ENCODE data around the gene RAD1.

DNA sequence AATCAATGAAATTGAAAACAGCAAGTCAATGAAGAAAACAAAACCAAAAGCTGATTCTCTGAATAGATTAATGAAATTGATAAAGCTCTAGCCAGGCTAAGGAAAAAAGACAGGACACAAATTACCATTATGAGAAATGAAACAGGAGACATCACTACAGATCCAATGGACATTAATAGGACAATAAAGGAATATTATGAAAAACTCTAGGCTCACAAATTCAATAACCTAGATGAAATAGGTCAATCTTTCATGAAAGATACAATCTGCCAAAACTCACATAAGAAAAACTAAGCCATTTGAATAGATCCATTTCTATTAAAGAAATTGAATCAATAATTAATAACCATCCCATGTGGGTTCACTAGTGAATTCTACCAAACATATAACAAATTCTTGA, 39.0 kb downstream of the RAD1 start:
- TF ChIP-seq, protein P1, sequence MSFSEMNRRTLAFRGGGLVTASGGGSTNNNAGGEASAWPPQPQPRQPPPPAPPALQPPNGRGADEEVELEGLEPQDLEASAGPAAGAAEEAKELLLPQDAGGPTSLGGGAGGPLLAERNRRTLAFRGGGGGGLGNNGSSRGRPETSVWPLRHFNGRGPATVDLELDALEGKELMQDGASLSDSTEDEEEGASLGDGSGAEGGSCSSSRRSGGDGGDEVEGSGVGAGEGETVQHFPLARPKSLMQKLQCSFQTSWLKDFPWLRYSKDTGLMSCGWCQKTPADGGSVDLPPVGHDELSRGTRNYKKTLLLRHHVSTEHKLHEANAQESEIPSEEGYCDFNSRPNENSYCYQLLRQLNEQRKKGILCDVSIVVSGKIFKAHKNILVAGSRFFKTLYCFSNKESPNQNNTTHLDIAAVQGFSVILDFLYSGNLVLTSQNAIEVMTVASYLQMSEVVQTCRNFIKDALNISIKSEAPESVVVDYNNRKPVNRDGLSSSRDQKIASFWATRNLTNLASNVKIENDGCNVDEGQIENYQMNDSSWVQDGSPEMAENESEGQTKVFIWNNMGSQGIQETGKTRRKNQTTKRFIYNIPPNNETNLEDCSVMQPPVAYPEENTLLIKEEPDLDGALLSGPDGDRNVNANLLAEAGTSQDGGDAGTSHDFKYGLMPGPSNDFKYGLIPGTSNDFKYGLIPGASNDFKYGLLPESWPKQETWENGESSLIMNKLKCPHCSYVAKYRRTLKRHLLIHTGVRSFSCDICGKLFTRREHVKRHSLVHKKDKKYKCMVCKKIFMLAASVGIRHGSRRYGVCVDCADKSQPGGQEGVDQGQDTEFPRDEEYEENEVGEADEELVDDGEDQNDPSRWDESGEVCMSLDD (tag by site-specific recombination; IDR thresholded peaks at IDR 0.05) = no peak
- TF ChIP-seq, protein P2, sequence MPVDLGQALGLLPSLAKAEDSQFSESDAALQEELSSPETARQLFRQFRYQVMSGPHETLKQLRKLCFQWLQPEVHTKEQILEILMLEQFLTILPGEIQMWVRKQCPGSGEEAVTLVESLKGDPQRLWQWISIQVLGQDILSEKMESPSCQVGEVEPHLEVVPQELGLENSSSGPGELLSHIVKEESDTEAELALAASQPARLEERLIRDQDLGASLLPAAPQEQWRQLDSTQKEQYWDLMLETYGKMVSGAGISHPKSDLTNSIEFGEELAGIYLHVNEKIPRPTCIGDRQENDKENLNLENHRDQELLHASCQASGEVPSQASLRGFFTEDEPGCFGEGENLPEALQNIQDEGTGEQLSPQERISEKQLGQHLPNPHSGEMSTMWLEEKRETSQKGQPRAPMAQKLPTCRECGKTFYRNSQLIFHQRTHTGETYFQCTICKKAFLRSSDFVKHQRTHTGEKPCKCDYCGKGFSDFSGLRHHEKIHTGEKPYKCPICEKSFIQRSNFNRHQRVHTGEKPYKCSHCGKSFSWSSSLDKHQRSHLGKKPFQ (tag by site-specific recombination; IDR thresholded peaks at IDR 0.05) = no peak
- no peak for TF ChIP-seq YY1 (tag by site-specific recombination; IDR thresholded peaks at IDR 0.05)
- TF ChIP-seq, protein P3, sequence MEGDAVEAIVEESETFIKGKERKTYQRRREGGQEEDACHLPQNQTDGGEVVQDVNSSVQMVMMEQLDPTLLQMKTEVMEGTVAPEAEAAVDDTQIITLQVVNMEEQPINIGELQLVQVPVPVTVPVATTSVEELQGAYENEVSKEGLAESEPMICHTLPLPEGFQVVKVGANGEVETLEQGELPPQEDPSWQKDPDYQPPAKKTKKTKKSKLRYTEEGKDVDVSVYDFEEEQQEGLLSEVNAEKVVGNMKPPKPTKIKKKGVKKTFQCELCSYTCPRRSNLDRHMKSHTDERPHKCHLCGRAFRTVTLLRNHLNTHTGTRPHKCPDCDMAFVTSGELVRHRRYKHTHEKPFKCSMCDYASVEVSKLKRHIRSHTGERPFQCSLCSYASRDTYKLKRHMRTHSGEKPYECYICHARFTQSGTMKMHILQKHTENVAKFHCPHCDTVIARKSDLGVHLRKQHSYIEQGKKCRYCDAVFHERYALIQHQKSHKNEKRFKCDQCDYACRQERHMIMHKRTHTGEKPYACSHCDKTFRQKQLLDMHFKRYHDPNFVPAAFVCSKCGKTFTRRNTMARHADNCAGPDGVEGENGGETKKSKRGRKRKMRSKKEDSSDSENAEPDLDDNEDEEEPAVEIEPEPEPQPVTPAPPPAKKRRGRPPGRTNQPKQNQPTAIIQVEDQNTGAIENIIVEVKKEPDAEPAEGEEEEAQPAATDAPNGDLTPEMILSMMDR (tag by site-specific recombination; IDR thresholded peaks at IDR 0.05) = no peak
- no peak for TF ChIP-seq ZSCAN16 (tag by site-specific recombination; IDR thresholded peaks at IDR 0.05)
- TF ChIP-seq, protein P4, sequence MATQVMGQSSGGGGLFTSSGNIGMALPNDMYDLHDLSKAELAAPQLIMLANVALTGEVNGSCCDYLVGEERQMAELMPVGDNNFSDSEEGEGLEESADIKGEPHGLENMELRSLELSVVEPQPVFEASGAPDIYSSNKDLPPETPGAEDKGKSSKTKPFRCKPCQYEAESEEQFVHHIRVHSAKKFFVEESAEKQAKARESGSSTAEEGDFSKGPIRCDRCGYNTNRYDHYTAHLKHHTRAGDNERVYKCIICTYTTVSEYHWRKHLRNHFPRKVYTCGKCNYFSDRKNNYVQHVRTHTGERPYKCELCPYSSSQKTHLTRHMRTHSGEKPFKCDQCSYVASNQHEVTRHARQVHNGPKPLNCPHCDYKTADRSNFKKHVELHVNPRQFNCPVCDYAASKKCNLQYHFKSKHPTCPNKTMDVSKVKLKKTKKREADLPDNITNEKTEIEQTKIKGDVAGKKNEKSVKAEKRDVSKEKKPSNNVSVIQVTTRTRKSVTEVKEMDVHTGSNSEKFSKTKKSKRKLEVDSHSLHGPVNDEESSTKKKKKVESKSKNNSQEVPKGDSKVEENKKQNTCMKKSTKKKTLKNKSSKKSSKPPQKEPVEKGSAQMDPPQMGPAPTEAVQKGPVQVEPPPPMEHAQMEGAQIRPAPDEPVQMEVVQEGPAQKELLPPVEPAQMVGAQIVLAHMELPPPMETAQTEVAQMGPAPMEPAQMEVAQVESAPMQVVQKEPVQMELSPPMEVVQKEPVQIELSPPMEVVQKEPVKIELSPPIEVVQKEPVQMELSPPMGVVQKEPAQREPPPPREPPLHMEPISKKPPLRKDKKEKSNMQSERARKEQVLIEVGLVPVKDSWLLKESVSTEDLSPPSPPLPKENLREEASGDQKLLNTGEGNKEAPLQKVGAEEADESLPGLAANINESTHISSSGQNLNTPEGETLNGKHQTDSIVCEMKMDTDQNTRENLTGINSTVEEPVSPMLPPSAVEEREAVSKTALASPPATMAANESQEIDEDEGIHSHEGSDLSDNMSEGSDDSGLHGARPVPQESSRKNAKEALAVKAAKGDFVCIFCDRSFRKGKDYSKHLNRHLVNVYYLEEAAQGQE (tag by site-specific recombination; IDR thresholded peaks at IDR 0.05) = no peak
- TF ChIP-seq, protein P5, sequence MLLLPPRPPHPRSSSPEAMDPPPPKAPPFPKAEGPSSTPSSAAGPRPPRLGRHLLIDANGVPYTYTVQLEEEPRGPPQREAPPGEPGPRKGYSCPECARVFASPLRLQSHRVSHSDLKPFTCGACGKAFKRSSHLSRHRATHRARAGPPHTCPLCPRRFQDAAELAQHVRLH (tag by site-specific recombination; IDR thresholded peaks at IDR 0.05) = 0 out of 2 replicates have a peak, but pooled peaks have one; percentile 15
- TF ChIP-seq, protein P6, sequence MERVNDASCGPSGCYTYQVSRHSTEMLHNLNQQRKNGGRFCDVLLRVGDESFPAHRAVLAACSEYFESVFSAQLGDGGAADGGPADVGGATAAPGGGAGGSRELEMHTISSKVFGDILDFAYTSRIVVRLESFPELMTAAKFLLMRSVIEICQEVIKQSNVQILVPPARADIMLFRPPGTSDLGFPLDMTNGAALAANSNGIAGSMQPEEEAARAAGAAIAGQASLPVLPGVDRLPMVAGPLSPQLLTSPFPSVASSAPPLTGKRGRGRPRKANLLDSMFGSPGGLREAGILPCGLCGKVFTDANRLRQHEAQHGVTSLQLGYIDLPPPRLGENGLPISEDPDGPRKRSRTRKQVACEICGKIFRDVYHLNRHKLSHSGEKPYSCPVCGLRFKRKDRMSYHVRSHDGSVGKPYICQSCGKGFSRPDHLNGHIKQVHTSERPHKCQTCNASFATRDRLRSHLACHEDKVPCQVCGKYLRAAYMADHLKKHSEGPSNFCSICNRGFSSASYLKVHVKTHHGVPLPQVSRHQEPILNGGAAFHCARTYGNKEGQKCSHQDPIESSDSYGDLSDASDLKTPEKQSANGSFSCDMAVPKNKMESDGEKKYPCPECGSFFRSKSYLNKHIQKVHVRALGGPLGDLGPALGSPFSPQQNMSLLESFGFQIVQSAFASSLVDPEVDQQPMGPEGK (tag by site-specific recombination; IDR thresholded peaks at IDR 0.05) = no peak
- TF ChIP-seq SCRT2 (tag by site-specific recombination; IDR thresholded peaks at IDR 0.05) = no peak
